Kidney epithelial cell (primary cell): ENCODE data around the gene ESRRA. TPM values are rescaled to one million over a fixed set of nuclear protein-coding genes. Genes with fewer than 3 reads are reported as not detected.
A peak's percentile ranks its signal among the peaks of the same experiment; 100 is the strongest.

Source experiments
- DNase-seq: peaks from one replicate; pipeline ENCODE4 v3.0.0-alpha.2; 2010; ENCODE audit warnings: low read depth
- H3K27me3 ChIP-seq: 2 replicates; pipeline ENCODE4 v1.6.0; 2011; ENCODE audit warnings: low read length; ENCODE audit not compliant: control insufficient read depth, insufficient read depth
- H3K36me3 ChIP-seq: 2 replicates; pipeline ENCODE4 v1.5.1; 2011; ENCODE audit warnings: low read length; ENCODE audit not compliant: control insufficient read depth, insufficient read depth
- H3K4me3 ChIP-seq: 2 replicates; pipeline ENCODE4 v1.5.1; 2011; ENCODE audit warnings: low read depth, mild to moderate bottlenecking, control low read depth, low read length
- total RNA-seq: library from RNA; depleted of rRNA; stranded (reverse); fragments of >200 nt; gene quantifications from 2 replicates; pipeline ENCODE4 v1.2.3, GENCODE V29; 2015
- TF ChIP-seq, protein P1 (sequence below): IDR thresholded peaks from 2 replicates; pipeline ENCODE4 v1.5.1; 2011; ENCODE audit warnings: mild to moderate bottlenecking, moderate library complexity, low read length, control low read depth, inconsistent platforms; ENCODE audit not compliant: insufficient read depth, poor library complexity, severe bottlenecking

The ESRRA gene
- total RNA-seq, 1 donor from 2014 or later: 54.3 TPM

DNA sequence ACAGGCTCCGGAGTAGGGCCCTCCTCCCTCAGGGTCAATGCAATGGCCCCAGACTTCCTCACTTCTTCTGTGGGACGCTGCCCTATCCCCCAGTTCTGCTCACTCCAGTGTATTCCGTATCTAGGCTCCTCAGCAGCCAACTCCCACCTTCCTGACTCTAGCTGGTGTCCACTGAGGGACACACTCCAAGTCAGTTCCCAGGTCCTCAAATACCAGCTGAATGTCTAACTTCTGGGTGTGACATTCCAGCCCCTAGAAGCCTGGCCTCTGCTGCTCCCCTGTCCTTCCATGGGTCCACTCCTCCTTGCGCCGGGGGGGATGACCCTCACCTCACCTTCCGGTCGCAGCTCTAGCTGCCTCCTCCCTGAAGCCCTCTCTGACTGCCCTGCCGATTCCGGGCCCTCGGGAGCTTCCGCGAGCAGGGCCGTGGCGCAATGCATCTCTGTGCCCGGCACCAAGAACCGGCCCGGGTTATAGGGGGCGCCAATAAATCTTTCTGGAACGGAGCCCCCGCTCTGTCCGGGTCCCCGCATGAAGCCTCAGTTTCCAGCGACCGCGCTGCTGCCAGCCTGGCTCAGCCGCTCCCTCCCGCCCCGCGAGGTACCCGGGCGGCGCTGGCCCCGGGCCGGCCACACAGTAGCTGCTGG lies 36.3 kb upstream of the ESRRA start:
- Histone ChIP-seq H3K27me3 (no peaks in the 10 kb centered on the region), H3K36me3 (peaks cover 3% of the 10 kb centered on the region), H3K4me3 (peak overlapping the region; percentile 73)
- TF ChIP-seq, protein P1, sequence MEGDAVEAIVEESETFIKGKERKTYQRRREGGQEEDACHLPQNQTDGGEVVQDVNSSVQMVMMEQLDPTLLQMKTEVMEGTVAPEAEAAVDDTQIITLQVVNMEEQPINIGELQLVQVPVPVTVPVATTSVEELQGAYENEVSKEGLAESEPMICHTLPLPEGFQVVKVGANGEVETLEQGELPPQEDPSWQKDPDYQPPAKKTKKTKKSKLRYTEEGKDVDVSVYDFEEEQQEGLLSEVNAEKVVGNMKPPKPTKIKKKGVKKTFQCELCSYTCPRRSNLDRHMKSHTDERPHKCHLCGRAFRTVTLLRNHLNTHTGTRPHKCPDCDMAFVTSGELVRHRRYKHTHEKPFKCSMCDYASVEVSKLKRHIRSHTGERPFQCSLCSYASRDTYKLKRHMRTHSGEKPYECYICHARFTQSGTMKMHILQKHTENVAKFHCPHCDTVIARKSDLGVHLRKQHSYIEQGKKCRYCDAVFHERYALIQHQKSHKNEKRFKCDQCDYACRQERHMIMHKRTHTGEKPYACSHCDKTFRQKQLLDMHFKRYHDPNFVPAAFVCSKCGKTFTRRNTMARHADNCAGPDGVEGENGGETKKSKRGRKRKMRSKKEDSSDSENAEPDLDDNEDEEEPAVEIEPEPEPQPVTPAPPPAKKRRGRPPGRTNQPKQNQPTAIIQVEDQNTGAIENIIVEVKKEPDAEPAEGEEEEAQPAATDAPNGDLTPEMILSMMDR: no peak
- no peak for DNase-seq

DNA sequence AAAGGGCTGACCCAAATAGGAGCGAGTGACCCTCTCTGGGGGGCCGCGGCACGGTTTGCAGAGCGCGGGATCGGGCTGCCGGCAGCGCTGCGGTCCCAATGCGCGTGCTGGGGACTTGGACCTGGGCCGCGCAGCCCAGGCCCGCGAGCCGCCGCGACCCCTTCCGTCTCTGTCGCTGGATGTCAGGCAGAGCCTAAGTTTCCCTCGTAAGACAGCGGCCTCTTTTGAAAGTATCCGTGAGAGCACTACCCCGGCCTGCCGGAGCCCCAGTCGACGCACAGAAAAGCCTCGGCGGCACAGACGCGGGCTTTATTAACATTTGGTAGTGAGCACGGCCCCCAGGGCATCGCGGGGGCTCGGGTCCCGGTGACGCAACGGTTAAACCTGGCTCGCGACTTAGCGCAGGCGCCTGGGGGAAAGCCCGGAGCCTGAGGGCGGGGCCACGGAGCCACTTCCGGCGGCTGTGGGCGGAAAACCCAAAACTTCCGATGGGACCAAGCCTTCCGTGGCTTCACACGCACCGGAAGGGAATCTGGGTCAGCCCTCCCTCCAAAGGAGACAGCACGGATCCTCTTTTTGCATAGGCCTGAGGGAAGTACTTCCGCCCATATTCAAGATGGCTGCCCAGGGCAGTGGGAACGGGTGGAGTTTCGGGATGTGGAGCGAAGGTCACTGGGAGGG lies 35.6 kb upstream of the ESRRA start:
- H3K27me3 ChIP-seq: no peaks in the 10 kb centered on the region
- H3K4me3 ChIP-seq: peak overlapping the region; percentile 73
- peak; percentile 99 for DNase-seq
- peaks cover 3% of the 10 kb centered on the region for H3K36me3 ChIP-seq
- TF ChIP-seq, protein P1: no peak

DNA sequence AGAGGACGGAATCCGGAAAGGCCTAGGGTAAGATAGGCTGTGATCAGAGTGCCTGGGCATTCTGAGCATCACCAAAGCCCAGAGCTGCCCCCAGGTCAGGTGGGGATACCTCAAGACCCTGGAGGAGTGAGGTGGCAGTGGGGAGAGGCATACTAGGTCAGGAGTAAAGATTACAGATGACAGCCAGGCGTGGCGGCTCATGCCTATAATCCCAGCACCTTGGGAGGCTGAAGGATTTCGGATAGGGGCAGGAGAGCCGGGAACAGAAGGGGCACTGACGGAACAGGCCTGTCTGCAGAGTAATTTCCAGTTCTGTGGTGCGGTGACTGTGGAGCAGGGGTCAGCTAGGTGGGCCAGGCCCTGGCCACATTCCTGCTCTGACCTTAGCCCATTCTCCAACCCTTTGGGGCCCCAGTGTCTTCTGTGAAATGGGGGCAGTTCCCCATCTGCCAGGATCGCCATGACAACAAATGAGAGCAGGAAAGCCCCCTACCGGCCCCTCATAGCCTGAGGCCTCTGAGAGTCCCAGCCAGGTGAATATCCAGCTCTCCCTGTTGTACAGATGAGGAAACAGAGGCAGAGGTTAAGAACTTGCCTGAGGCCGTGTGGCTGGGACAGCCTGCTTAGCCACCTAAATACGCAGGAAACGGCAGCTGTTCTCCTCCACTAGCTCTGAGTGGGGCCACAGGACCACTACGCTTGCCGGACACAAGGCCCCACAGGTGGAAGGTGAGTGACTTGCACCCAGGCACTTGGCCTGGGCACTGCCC lies 30.1 kb upstream of the ESRRA start:
- Histone ChIP-seq H3K27me3 (no peaks in the 10 kb centered on the region), H3K36me3 (no peaks in the 10 kb centered on the region), H3K4me3 (no peak overlapping the region)
- DNase-seq: no peak
- TF ChIP-seq, protein P1: no peak

DNA sequence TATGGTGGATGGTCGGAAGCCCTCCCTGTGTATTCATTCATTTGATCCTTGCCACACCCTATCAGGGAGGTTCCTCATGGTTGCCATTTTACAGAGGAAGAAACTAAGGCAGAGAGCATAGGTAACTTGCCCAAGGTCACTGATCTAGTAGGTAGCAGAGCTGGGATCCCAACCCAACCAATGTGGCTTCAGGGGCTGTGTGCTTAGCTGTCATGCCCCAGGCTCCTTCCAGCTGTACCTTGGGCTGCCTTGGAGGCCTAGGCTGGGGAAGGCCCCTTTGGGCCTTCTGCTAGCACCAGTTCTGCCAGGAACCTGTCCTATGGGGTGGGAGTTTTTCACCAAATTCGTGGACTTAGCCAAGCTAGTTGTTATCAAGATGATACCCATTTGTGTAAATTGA lies 29.5 kb upstream of the ESRRA start:
- no peak for DNase-seq
- Histone ChIP-seq H3K27me3 (no peaks in the 10 kb centered on the region), H3K36me3 (no peaks in the 10 kb centered on the region), H3K4me3 (no peak overlapping the region)
- TF ChIP-seq, protein P1: no peak

DNA sequence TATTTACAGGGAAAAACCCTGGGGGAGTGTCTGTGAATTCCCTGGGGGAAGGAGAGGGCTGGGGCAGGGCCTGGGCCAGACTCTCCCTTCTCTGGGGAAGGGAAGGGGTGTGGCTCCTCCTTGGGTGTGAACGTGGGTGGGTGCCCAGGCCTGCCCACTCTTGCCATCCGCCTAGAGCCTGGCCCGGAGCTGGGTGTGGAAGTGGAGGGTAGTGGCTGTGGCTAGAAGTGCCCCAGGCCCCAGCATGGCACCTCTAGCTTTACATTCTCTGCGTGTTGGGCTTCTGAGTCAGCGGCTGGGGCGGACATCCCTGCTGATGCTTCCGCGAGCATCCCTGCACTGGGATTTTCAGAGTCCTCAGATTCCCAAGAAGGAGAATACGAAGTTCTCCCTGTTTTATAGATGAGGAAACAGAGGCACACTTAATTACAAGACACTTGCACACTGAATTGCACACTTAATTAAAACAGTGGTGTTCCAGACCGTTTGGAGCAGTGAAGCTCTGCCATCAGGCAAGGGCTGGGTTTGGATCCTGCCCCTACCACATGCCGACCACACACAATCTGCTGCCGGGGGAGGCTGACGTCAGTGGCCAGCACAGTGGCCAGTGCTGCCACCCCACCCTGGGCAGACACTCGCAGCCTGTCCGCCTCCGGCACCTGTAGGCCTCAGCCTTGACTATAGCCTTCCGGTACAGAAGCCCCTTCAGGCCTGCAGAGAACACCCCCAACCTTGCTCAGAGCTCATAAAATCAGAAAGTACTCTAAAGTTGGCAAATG lies 28.5 kb upstream of the ESRRA start:
- Histone ChIP-seq H3K4me3 (no peak overlapping the region), H3K27me3 (no peaks in the 10 kb centered on the region), H3K36me3 (no peaks in the 10 kb centered on the region)
- no peak for DNase-seq
- TF ChIP-seq, protein P1: no peak
